PC-3 (cell line): ENCODE data around the gene KAT2A.

Source experiments
- CTCF ChIP-seq: fragments of 300-600 bp; sonication (generic); conservative IDR thresholded peaks from 2 replicates; pipeline ENCODE4 v1.5.1; 2017; ENCODE audit warnings: antibody characterized with exemption, low read depth, mild to moderate bottlenecking, low read length
- EZH2 ChIP-seq: fragments of 300-600 bp; sonication (generic); IDR thresholded peaks from one replicate; pipeline ENCODE4 v1.6.1; 2017; ENCODE audit warnings: antibody characterized with exemption, mild to moderate bottlenecking, low read length; ENCODE audit not compliant: unreplicated experiment
- EZH2phosphoT487 ChIP-seq: fragments of 300-600 bp; sonication (generic); IDR thresholded peaks from 2 replicates; pipeline ENCODE4 v1.6.1; 2018; ENCODE audit warnings: mild to moderate bottlenecking, antibody characterized with exemption, low read length, borderline replicate concordance

DNA sequence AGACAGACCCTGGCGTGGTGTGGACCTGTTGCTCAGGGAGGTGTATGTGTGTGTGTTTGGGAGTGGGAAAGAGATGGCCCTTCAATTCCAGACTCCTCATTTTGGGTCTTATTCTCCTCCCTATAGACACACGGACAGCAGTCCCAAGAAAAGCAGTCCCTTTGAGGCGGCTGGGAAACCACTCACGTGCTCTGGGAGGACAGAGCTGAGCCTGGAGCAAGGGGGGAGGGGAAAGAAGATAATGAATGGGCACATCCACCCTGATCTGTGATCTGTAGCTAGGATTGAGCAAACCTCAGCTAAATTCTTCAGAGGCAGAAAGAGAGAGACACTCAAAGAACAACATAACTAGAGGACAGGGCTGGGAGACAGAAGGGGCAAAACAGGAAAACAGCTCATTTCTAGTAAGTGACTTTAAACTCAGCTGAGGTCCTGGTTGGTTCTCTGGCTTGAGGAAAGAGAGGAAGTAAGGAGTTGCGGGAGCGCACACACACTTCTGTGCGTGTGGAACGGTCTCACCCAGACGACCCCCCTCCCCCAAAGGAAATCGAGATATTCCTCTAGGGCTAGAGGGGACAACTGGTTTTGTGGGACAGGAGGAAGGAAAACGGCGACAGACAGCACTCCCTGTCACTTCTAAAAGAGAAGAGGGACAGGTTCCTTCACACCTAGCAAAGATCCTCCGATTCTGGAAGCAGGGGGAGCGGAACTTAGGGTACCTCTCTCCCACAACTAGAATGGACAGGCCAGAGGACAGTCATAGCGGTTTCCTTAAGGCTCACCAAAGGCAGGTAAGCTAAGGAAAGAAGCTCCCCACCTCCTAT, 33.0 kb upstream of the KAT2A start:
- TF ChIP-seq EZH2phosphoT487 (no peak), CTCF (no peak), EZH2 (no peak)
